ENCODE results near the gene THOC2. TPM values are rescaled to one million over a fixed set of nuclear protein-coding genes. Genes with fewer than 3 reads are reported as not detected.

THOC2 gene
- total and polyA plus RNA-seq, 2 donors (not counting 1 experiment from before 2014, with no cell fraction given) = 34.7 to 113 TPM

DNA sequence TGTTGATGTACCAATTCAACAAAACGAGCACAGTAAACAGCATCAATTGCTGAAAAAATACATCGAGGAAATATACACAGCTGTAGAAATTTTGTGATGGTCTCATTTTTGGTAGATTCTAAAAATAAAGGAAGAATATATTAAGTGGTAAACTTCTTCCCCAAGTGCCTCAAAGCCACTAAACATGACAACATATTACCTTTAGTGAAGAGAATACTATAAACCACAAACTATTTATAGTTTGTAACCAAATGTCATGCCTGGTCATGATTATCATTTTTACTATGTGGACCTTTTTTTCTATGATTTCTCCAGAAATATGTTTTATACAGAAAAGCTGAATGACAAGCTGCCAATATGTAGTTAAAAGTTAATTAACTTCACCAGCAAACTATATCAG is 106.9 kb downstream of the THOC2 start:
- no CpG with 5 or more reads among the region's 2 CpGs for WGBS (ENCODE audit: insufficient coverage)
- TF ChIP-seq EZH2 (IDR thresholded peaks at IDR 0.05; ENCODE audit: borderline replicate concordance, insufficient read depth, low read depth, low read length, poor library complexity, severe bottlenecking) (no peak), CTCF (IDR thresholded peaks at IDR 0.05) (no peak)
- Histone ChIP-seq H3K27ac (ENCODE audit: low read length in 2 of 2) (no peak overlapping the region), H3K4me1 (ENCODE audit: control insufficient read depth in 2 of 2, insufficient read depth in 2 of 2, low read length in 2 of 2) (no peaks in the 10 kb centered on the region), H3K36me3 (replicated peaks in 1 of 2; ENCODE audit: control extremely low read depth in 1 of 2, control insufficient read depth in 1 of 2, extremely low read depth in 1 of 2, insufficient read depth in 2 of 2, low read length in 1 of 2) (peaks cover 0 to 42% of the 10 kb centered on the region in 2 experiments), H3K79me2 (ENCODE audit: control insufficient read depth, insufficient read depth, low read length) (no peaks in the 10 kb centered on the region), H3K4me3 (ENCODE audit: control extremely low read depth in 1 of 5, extremely low read depth in 1 of 5, insufficient read depth in 1 of 5, low read depth in 2 of 5, low read length in 4 of 5) (no peak overlapping the region), H3K9me3 (ENCODE audit: control extremely low read depth in 1 of 3, control insufficient read depth in 2 of 3, insufficient read depth in 1 of 3, low read length in 2 of 3) (no peaks in the 10 kb centered on the region), H3K27me3 (replicated peaks in 1 of 4; ENCODE audit: control extremely low read depth in 1 of 4, control insufficient read depth in 3 of 4, insufficient read depth in 4 of 4, low read length in 3 of 4) (no peaks in the 10 kb centered on the region), H3K4me2 (replicated peaks; ENCODE audit: low read depth, low read length, poor library complexity, severe bottlenecking) (no peak overlapping the region), H2AFZ (ENCODE audit: insufficient read depth, low read depth, low read length, poor library complexity, severe bottlenecking) (no peak overlapping the region), H3K9ac (ENCODE audit: low read length) (no peak overlapping the region), H4K20me1 (ENCODE audit: control insufficient read depth, insufficient read depth, low read length, poor library complexity, severe bottlenecking) (no peaks in the 10 kb centered on the region)
- no peak for ATAC-seq (ENCODE audit: low read depth)
- DNase-seq = no peak
- ChIA-PET POLR2A (interaction anchor here (0.6 kb wide), 1 partner anchor 22 kb away, joined by 5 read pairs; no protein-coding TSS in a partner anchor), CTCF (no interaction called here)
- intact Hi-C loops (cut with micrococcal nuclease) = no loop called here
- H3K9me3 Mint-ChIP-seq (ENCODE audit: insufficient read depth) = no peaks in the 10 kb centered on the region
- H3K27ac Mint-ChIP-seq = no peak overlapping the region
- no peaks in the 10 kb centered on the region for H3K27me3 Mint-ChIP-seq
- H3K4me1 Mint-ChIP-seq = peaks cover 8% of the 10 kb centered on the region
- no peak overlapping the region for H3K4me3 Mint-ChIP-seq

DNA sequence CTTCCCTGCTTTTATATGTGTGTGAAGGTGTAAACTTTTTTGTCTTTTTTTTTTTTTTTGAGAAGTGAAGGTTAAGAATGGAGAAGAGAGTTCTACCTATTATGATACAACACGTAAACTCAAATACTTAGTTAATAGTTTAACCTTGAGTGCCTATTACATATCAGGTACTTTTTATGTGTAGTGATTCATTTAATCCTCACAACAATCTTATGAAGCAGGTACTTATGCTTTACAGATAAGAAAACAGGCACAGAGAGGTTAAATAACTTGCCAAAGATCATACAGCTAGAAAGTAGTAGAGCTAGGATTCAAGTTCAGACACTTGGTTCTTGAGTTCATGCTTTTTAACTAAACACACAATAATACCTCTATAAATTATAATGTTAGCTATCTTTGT is 107.4 kb downstream of the THOC2 start:
- ChIA-PET POLR2A (no interaction called here), CTCF (no interaction called here)
- ATAC-seq (ENCODE audit: low read depth) (no peak), DNase-seq (no peak)
- Mint-ChIP-seq H3K9me3 (ENCODE audit: insufficient read depth) (no peaks in the 10 kb centered on the region), H3K27me3 (no peaks in the 10 kb centered on the region), H3K27ac (no peak overlapping the region), H3K4me1 (peaks cover 8% of the 10 kb centered on the region), H3K4me3 (no peak overlapping the region)
- Histone ChIP-seq H3K4me2 (replicated peaks; ENCODE audit: low read depth, low read length, poor library complexity, severe bottlenecking) (no peak overlapping the region), H3K9ac (ENCODE audit: low read length) (no peak overlapping the region), H3K9me3 (ENCODE audit: control extremely low read depth in 1 of 3, control insufficient read depth in 2 of 3, insufficient read depth in 1 of 3, low read length in 2 of 3) (no peaks in the 10 kb centered on the region), H3K36me3 (replicated peaks in 1 of 2; ENCODE audit: control extremely low read depth in 1 of 2, control insufficient read depth in 1 of 2, extremely low read depth in 1 of 2, insufficient read depth in 2 of 2, low read length in 1 of 2) (peaks cover 0 to 45% of the 10 kb centered on the region in 2 experiments), H3K27ac (ENCODE audit: low read length in 2 of 2) (no peak overlapping the region), H3K4me3 (ENCODE audit: control extremely low read depth in 1 of 5, extremely low read depth in 1 of 5, insufficient read depth in 1 of 5, low read depth in 2 of 5, low read length in 4 of 5) (no peak overlapping the region), H2AFZ (ENCODE audit: insufficient read depth, low read depth, low read length, poor library complexity, severe bottlenecking) (no peak overlapping the region), H4K20me1 (ENCODE audit: control insufficient read depth, insufficient read depth, low read length, poor library complexity, severe bottlenecking) (no peaks in the 10 kb centered on the region), H3K27me3 (replicated peaks in 1 of 4; ENCODE audit: control extremely low read depth in 1 of 4, control insufficient read depth in 3 of 4, insufficient read depth in 4 of 4, low read length in 3 of 4) (no peaks in the 10 kb centered on the region), H3K4me1 (ENCODE audit: control insufficient read depth in 2 of 2, insufficient read depth in 2 of 2, low read length in 2 of 2) (no peaks in the 10 kb centered on the region), H3K79me2 (ENCODE audit: control insufficient read depth, insufficient read depth, low read length) (no peaks in the 10 kb centered on the region)
- no CpG with 5 or more reads among the region's 1 CpG for WGBS (ENCODE audit: insufficient coverage)
- TF ChIP-seq CTCF (IDR thresholded peaks at IDR 0.05) = no peak
- TF ChIP-seq EZH2 (IDR thresholded peaks at IDR 0.05; ENCODE audit: borderline replicate concordance, insufficient read depth, low read depth, low read length, poor library complexity, severe bottlenecking) = no peak
- intact Hi-C loops (cut with micrococcal nuclease) = no loop called here

All from B cell (primary cell).